LNCaP clone FGC (cell line): ENCODE results near the gene AKAP9.
"Not testable (repeated sequence)": the region's sequence is repeated elsewhere in the genome, so short reads cannot be mapped to it uniquely, and the experiment has no call there.

ENCODE experiments used
- DNase-seq: peaks from one replicate; pipeline ENCODE4 v3.0.0-alpha.2; 2011; ENCODE audit warnings: low read depth
- H3K4me3 ChIP-seq: 2 replicates; pipeline ENCODE4 v1.5.1; 2011; ENCODE audit warnings: mild to moderate bottlenecking, low read depth, low read length, control low read depth
- TF ChIP-seq, protein P1 (sequence below): IDR thresholded peaks from 2 replicates; pipeline ENCODE4 v1.5.1; 2012; ENCODE audit warnings: mild to moderate bottlenecking; ENCODE audit not compliant: control insufficient read depth, insufficient read depth; ENCODE audit errors: extremely low read depth

The AKAP9 gene

DNA sequence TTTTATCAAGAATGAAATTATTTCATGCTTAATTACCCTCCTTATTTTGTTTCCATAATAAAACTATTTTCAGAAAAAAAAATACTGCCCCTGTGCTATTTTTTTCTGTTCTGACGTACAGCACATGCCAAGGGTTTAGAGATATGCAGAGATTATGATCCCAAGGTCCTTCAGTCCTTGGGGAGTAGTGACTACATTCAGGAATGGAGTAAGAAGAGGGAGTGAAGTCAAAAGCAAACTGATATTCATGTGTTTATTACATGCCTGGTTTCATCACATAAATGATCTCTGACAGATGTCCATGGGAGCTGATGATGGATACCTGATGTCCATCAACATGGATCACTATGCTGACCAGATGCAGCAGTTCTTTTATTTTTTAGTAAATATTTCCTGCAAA, 17.2 kb downstream of the AKAP9 start:
- TF ChIP-seq, protein P1, sequence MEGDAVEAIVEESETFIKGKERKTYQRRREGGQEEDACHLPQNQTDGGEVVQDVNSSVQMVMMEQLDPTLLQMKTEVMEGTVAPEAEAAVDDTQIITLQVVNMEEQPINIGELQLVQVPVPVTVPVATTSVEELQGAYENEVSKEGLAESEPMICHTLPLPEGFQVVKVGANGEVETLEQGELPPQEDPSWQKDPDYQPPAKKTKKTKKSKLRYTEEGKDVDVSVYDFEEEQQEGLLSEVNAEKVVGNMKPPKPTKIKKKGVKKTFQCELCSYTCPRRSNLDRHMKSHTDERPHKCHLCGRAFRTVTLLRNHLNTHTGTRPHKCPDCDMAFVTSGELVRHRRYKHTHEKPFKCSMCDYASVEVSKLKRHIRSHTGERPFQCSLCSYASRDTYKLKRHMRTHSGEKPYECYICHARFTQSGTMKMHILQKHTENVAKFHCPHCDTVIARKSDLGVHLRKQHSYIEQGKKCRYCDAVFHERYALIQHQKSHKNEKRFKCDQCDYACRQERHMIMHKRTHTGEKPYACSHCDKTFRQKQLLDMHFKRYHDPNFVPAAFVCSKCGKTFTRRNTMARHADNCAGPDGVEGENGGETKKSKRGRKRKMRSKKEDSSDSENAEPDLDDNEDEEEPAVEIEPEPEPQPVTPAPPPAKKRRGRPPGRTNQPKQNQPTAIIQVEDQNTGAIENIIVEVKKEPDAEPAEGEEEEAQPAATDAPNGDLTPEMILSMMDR = no peak
- no peak overlapping the region for H3K4me3 ChIP-seq
- no peak for DNase-seq

GRCh38 chr7:91959023-91959422, 18.4 kb downstream of the AKAP9 start:
- DNase-seq = no peak
- no peak overlapping the region for H3K4me3 ChIP-seq
- TF ChIP-seq, protein P1 = no peak

DNA sequence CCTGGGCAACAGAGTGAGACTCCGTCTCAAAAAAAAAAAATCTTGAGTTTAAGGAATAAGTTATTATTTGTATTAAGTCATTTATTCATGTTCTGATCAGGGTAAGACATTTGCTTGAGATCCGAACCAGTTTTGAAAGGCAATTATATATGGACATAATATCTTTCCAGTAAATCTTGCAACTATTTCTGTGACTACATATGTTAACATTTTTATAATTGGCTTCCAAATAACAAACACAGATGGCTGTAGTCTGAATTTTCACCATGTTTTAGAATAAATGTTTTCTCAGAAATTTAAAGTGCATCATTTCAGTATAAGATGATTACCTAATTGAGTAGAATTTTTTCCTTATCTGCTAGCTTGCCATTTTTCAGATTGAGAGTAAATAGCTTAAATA, 21.2 kb downstream of the AKAP9 start:
- TF ChIP-seq, protein P1 = no peak
- DNase-seq = no peak
- no peak overlapping the region for H3K4me3 ChIP-seq

- H3K4me3 ChIP-seq = no peak overlapping the region
- DNase-seq = no peak
- TF ChIP-seq, protein P1 = no peak
Measured at GRCh38 chr7:91962419-91962818, 21.8 kb downstream of the AKAP9 start.

DNA sequence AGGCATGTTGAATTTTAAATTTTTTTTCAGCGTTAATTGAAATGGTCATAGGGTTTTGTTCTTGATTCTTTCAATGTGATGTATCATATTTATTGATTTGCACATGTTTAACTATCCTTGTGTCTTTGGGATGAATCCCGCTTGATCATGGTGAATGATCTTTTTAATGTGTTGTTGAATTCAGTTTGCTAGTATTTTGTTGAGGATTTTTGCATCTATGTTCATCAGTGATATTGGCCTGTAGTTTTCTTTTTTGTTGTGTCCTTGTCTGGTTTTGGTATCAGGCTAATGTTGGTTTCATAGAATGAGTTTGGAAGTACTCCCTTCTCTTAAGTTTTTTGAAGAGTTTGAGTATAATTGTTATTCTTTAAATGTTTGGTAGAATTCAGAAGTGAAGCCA, 26.9 kb downstream of the AKAP9 start:
- H3K4me3 ChIP-seq, DNase-seq: not testable (repeated sequence)

GRCh38 chr7:91973639-91974038, 33.0 kb downstream of the AKAP9 start:
- TF ChIP-seq, protein P1 = no peak
- DNase-seq = no peak
- no peak overlapping the region for H3K4me3 ChIP-seq

GRCh38 chr7:91974066-91974465, 33.4 kb downstream of the AKAP9 start:
- no peak for DNase-seq
- TF ChIP-seq, protein P1 = no peak
- H3K4me3 ChIP-seq = no peak overlapping the region
